NB4 (cell line): Measurements from ENCODE around the gene TOP1.

Source experiments
- DNase-seq: peaks from one replicate; pipeline ENCODE4 v3.0.0; 2010; ENCODE audit warnings: low read depth
- H3K4me3 ChIP-seq: one replicate; pipeline ENCODE4 v1.5.1; 2011; ENCODE audit warnings: mild to moderate bottlenecking, low read depth, low read length, moderate library complexity
- MYC ChIP-seq: IDR thresholded peaks from 2 replicates; pipeline ENCODE4 v1.6.1; 2011; ENCODE audit warnings: low read depth, low read length
- POLR2A ChIP-seq: IDR thresholded peaks from 2 replicates; pipeline ENCODE4 v1.6.1; 2011; ENCODE audit warnings: mild to moderate bottlenecking; ENCODE audit not compliant: insufficient read length; ENCODE audit errors: extremely low read depth
- TF ChIP-seq, protein P1 (sequence below): IDR thresholded peaks from one replicate; pipeline ENCODE4 v1.5.1; 2012; ENCODE audit warnings: low read depth, low read length
- TF ChIP-seq, protein P2 (sequence below): IDR thresholded peaks from 2 replicates; pipeline ENCODE4 v1.6.1; 2011; ENCODE audit warnings: low read depth, low read length

Gene TOP1

DNA sequence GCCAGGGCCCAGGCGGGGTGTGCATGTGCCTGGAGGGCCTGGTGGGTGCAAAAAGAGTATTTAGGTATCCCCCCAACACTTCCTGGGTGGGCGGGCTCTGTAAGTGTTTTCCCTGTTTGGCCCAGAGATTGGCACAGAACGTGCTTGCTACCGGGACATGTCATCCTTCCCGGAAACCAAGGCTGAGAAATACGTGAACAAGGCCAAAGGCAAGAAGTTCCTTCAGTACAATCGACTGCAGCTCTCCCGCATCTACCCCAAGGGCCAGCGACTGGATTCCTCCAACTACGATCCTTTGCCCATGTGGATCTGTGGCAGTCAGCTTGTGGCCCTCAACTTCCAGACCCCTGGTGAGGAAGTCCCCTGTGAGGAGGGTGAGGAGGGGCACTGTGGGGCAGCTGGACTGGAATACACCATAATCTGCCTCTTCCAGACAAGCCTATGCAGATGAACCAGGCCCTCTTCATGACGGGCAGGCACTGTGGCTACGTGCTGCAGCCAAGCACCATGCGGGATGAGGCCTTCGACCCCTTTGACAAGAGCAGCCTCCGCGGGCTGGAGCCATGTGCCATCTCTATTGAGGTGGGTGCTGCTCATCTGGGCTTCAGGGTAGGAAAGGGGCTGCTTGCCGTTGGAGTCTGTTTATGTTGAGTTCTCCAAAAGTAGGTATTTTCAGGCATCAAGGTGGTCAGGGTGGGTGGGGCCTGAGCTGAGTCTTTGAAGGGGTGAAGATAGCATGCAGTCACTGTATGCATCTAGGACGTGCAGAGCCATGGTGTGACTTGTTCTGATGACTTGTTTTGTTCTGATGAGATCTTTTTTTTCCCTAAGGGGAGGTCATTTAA lies 143.9 kb downstream of the TOP1 start:
- no peak for DNase-seq

DNA sequence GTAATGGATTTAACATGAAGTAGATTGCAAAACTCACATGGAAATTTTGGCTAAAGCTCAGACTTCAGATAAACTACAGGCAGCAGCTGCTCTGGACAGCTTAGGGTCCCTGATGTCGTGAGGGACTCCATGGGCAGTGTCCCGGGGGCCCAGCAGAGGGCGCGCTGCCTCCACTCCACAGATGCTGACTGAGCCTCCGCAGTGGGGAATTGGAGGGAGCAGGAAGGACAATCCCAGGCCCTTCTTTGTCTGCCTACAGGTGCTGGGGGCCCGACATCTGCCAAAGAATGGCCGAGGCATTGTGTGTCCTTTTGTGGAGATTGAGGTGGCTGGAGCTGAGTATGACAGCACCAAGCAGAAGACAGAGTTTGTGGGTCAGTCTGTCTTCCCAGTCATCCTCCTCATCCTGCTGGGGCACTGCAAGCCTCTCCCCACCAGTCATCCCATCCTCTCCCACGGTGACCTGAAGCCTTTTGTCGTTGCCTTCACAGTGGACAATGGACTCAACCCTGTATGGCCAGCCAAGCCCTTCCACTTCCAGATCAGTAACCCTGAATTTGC lies 144.6 kb downstream of the TOP1 start:
- H3K4me3 ChIP-seq = no peak overlapping the region
- no peak for TF ChIP-seq POLR2A
- TF ChIP-seq, protein P1, sequence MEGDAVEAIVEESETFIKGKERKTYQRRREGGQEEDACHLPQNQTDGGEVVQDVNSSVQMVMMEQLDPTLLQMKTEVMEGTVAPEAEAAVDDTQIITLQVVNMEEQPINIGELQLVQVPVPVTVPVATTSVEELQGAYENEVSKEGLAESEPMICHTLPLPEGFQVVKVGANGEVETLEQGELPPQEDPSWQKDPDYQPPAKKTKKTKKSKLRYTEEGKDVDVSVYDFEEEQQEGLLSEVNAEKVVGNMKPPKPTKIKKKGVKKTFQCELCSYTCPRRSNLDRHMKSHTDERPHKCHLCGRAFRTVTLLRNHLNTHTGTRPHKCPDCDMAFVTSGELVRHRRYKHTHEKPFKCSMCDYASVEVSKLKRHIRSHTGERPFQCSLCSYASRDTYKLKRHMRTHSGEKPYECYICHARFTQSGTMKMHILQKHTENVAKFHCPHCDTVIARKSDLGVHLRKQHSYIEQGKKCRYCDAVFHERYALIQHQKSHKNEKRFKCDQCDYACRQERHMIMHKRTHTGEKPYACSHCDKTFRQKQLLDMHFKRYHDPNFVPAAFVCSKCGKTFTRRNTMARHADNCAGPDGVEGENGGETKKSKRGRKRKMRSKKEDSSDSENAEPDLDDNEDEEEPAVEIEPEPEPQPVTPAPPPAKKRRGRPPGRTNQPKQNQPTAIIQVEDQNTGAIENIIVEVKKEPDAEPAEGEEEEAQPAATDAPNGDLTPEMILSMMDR = peak; percentile 99
- no peak for TF ChIP-seq MYC
- TF ChIP-seq, protein P2, sequence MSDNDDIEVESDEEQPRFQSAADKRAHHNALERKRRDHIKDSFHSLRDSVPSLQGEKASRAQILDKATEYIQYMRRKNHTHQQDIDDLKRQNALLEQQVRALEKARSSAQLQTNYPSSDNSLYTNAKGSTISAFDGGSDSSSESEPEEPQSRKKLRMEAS = no peak
- DNase-seq = peak; percentile 70

More for the DNA sequence above, 143.9 kb downstream of the TOP1 start:
- H3K4me3 ChIP-seq = no peak overlapping the region
- TF ChIP-seq, protein P2 = no peak
- TF ChIP-seq, protein P1 = no peak
- TF ChIP-seq MYC = no peak
- TF ChIP-seq POLR2A = no peak

DNA sequence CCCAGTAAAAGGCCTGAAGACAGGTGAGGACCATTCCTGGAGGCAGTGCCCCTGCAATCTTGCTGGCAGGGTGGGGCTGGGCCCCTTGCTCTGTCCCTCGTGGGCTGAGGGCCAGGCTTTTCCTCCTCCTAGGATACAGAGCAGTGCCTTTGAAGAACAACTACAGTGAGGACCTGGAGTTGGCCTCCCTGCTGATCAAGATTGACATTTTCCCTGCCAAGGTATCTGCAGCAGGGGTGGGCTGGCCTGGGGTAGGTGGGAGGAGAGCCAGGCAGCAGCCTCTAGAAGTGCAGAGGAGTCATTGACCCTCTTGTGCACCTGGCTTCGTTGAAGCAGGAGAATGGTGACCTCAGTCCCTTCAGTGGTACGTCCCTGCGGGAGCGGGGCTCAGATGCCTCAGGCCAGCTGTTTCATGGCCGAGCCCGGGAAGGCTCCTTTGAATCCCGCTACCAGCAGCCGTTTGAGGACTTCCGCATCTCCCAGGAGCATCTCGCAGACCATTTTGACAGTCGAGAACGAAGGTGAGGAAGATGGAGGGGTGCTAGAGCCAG lies 145.2 kb downstream of the TOP1 start:
- no peak overlapping the region for H3K4me3 ChIP-seq
- TF ChIP-seq, protein P1 = no peak
- no peak for TF ChIP-seq POLR2A
- TF ChIP-seq, protein P2 = no peak
- no peak for TF ChIP-seq MYC
- DNase-seq = no peak
